Lower leg skin (tissue), 3 donors: ENCODE measurements around the gene KCNMA1.

Experiments used
- POLR2A ChIP-seq, 2 donors: fragments of 450-650 bp; IDR thresholded peaks; one replicate each; pipeline ENCODE4 v1.6.1; 2016 to 2017; ENCODE audit warnings: antibody characterized with exemption in 2 of 2, mild to moderate bottlenecking in 1 of 2, moderate library complexity in 1 of 2
- TF ChIP-seq, protein P1 (sequence below), 3 donors: fragments of 450-650 bp; IDR thresholded peaks; one replicate each; pipeline ENCODE4 v1.5.1; 2016; ENCODE audit warnings: antibody characterized with exemption in 3 of 3, mild to moderate bottlenecking in 3 of 3, moderate library complexity in 2 of 3

DNA sequence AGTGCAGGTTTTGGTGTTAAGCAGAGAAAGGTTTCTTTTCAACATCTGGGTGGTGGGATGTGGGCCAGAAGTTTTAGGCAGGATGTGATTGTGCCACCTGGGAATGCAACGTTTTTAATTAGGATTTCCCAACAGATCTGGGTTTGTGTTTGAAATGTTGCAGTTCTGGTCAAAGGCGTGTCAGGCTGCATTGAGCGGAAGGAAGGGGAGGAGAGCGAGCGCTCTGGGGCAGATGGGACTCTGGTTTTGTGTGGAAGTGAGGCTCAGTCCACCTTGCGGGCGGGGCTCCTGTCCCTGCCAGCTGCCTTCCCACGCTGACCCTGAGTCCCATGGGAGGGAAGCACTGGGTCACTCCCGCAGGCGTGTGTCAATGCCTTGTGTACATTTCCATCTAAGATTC is 767.7 kb downstream of the KCNMA1 start:
- TF ChIP-seq POLR2A (IDR thresholded peaks at IDR 0.05), result no peak
- TF ChIP-seq, protein P1, sequence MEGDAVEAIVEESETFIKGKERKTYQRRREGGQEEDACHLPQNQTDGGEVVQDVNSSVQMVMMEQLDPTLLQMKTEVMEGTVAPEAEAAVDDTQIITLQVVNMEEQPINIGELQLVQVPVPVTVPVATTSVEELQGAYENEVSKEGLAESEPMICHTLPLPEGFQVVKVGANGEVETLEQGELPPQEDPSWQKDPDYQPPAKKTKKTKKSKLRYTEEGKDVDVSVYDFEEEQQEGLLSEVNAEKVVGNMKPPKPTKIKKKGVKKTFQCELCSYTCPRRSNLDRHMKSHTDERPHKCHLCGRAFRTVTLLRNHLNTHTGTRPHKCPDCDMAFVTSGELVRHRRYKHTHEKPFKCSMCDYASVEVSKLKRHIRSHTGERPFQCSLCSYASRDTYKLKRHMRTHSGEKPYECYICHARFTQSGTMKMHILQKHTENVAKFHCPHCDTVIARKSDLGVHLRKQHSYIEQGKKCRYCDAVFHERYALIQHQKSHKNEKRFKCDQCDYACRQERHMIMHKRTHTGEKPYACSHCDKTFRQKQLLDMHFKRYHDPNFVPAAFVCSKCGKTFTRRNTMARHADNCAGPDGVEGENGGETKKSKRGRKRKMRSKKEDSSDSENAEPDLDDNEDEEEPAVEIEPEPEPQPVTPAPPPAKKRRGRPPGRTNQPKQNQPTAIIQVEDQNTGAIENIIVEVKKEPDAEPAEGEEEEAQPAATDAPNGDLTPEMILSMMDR (IDR thresholded peaks at IDR 0.05), result no peak
